ENCODE measurements around the gene NFYB.
"Not testable (repeated sequence)": the region's sequence is repeated elsewhere in the genome, so short reads cannot be mapped to it uniquely, and the experiment has no call there.

NFYB gene

DNA sequence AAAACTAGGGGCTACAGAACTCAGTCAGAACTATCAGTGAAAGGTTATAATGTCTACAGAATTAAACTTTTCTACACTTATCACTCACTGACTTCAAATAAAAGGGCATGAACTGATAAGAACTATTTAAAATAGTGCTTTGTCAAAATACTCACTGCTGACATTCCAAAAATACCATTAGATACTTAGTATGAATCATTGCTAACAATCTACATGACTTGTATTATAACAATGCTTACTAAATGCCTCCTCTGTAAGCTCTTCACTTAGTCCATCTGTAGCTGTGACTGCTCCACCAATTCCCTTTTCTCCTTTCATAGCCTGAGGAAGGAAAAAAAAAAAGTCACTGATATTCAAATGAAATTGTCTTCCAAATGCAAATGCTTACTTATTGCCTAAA is 17.0 kb downstream of the NFYB start:
- in situ Hi-C loops (cut with MboI; ENCODE audit: low sequenced_read_pairs) = no loop called here

DNA sequence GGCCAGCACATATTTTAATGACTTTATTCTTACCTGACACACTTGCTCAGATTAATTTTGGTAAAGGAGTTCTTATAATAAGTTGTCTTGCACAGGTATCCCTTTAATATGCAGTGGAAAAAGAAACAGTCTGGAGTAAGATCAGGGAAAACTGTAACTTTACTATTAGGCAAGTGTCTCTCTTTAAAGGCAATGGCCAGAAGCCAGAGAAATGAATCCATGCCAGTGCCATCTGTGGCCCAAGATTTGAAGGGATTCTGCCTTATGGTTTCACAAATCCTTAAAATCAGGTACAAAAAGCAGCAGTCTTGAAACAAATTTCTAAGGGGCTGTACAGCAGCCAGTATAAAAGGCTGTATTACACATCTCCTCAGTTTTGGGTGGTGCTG is 22.4 kb downstream of the NFYB start:
- in situ Hi-C loops (cut with MboI; ENCODE audit: low sequenced_read_pairs) = no loop called here

GRCh38 chr12:104114834-104115586 is 23.0 kb downstream of the NFYB start:
- in situ Hi-C loops (cut with MboI; ENCODE audit: low sequenced_read_pairs) = not testable (repeated sequence)

GRCh38 chr12:104109446-104110271 is 28.4 kb downstream of the NFYB start:
- in situ Hi-C loops (cut with MboI; ENCODE audit: low sequenced_read_pairs) = no loop called here

DNA sequence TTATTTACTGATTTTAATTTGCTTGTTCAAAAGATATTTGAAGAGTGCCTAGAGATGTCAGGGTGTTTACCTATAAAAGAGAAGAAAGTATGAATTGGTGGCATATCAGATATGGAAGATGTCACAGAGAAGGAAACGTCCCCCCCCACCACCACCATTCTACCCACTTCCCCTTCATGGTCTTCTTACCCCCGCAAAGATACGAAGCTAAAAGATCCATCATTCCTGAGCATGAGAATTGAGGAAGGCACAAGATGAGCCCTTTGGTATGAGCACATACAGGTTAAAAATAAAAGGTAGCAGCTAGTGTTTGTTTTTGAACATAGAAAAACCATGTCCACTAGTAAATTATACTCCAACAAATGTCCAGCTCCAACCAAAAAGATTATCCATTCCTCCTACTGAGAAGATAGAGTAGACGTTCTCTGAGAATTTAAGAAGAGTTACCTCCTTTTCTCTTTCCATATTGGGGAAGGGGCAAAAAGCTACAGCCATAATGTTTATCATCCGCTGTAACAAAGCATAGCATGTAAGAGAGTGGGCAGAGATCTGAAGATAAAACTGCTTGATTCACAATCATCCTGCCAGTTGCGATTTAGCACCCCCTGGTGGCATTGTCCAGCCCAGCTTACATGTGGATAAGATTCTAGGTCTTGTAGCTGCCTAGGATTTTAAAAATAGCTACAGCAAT is 29.1 kb downstream of the NFYB start:
- in situ Hi-C loops (cut with MboI; ENCODE audit: low sequenced_read_pairs) = no loop called here

DNA sequence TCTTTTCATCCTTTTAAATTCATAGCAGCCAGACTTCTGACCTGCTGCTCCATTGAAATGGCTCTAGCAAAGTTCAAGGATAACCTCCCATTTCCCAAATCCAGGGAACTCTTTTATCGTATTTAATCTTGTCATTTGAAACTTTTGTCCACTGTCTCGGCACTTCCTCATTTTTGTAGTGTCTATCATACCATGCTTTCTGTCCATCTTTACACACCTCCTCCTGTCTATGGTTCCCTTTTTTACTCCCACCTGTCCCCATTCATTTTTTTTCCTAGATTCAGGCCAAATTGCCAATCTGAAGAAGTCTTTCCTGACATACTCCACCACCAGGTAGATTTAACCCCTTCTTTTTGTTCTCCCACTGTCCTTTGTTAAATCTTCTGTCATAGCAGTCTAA is 31.0 kb downstream of the NFYB start:
- in situ Hi-C loops (cut with MboI; ENCODE audit: low sequenced_read_pairs) = no loop called here

DNA sequence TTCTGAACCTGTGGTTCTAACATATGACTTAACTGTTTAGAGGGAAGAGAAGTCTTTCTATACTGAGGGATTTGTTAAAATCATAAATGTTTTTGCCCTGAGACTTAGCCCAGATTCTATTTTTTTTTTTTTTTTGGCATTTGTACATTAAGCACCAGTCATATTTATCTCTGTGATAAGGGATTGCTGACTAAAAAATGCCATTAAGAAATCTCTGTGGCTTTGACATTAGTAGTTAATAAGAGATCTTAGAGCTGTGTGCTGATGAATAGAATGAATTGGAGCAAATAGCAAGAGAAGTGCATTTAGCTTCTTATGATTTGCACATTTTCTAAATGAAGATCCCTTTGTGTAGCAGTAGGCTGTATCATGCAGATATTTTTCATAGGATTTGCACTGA is 32.5 kb downstream of the NFYB start:
- in situ Hi-C loops (cut with MboI; ENCODE audit: low sequenced_read_pairs) = no loop called here

- in situ Hi-C loops (cut with MboI; ENCODE audit: low sequenced_read_pairs) = no loop called here
Measured at GRCh38 chr12:104097954-104098353, 40.1 kb downstream of the NFYB start.

DNA sequence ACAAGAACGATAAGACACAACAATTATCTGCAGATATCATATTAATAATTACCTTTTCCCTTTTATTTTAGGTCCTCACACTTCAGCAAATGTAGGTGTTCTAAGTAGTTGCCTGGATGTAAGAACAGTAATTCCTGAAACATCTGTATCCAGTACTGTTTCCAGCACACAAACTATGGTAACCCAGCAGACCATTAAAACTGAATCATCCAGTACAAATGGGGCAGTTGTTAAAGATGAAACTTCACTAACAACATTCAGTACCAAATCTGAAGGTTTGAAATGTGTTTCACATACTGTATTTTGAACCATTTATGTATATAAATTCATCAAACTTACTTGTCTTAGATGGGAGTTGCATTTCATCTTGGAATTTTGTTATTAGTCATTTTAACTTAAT is 42.7 kb downstream of the NFYB start:
- in situ Hi-C loops (cut with MboI; ENCODE audit: low sequenced_read_pairs) = no loop called here

- in situ Hi-C loops (cut with MboI; ENCODE audit: low sequenced_read_pairs) = no loop called here
Measured at GRCh38 chr12:104094284-104094683, 43.7 kb downstream of the NFYB start.

- in situ Hi-C loops (cut with MboI; ENCODE audit: low sequenced_read_pairs) = no loop called here
Measured at GRCh38 chr12:104091136-104091535, 46.9 kb downstream of the NFYB start.

GRCh38 chr12:104090685-104091084 is 47.3 kb downstream of the NFYB start:
- in situ Hi-C loops (cut with MboI; ENCODE audit: low sequenced_read_pairs) = no loop called here

DNA sequence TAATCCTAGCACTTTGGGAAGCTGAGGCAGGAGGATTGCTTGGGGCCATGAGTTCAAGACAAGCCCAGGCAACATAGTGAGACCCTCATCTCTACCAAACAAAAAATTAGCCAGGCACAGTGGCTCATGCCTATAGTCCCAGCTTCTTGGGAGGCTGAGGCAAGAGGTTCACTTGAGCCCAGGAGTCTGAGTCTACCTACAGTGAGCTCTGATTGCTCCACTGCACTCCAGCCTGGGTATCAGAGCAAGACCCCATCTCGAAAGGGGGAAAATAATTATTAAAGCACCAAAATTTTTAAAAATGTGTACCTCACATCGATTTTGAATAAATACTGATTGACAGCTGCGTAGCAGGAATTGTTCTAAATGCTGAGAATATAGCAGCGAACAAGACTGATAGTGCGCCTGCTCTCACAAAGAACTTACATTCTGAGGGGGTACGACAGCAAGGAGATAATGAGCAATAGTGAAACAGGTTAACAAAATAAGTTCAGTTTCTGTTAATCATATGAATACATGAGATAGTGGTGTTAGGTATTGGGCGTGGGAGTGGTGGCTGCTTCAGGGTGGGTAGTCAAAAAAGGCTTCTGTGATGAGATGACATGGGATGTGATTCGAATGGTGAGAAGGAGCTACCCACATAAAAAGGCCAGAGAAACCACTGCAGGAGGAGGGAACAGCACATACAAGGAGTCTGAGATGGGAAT is 54.1 kb downstream of the NFYB start:
- in situ Hi-C loops (cut with MboI; ENCODE audit: low sequenced_read_pairs) = no loop called here

DNA sequence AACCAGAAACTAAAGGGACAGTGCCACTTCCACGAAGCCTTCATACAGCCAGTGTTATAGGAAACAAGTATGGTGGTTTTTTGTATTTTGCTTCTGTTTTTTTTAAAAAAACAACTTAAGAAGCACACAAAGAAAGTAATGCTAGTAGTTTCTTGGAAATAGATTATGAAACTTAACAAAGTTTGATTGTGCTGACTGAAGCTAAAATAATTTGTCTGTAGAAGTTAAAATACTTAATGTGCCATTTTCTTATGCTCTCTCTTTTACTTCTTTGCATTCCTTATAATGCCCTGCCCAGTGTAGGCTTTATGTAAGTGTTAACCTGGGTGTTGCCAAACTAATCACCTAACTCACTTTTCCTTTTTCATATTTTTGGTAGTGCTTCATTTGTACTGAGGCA is 57.2 kb downstream of the NFYB start:
- in situ Hi-C loops (cut with MboI; ENCODE audit: low sequenced_read_pairs) = no loop called here

- in situ Hi-C loops (cut with MboI; ENCODE audit: low sequenced_read_pairs) = no loop called here
Measured at GRCh38 chr12:104079024-104079423, 59.0 kb downstream of the NFYB start.

GRCh38 chr12:104073699-104074098 is 64.3 kb downstream of the NFYB start:
- in situ Hi-C loops (cut with MboI; ENCODE audit: low sequenced_read_pairs) = no loop called here

GRCh38 chr12:104072099-104072498 is 65.9 kb downstream of the NFYB start:
- in situ Hi-C loops (cut with MboI; ENCODE audit: low sequenced_read_pairs) = no loop called here

All from hTERT RPE-1 (cell line).